HCT116 (cell line): ENCODE measurements around the gene ALDH1A2. TPM values are rescaled to one million over a fixed set of nuclear protein-coding genes. Genes with fewer than 3 reads are reported as not detected.

Experiments used
- ATAC-seq: fragments of 200-7000 bp; cut with Tn5 transposase; 2 replicates; pipeline ENCODE4 v1.9.1; 2020; ENCODE audit warnings: mild to moderate bottlenecking, moderate library complexity
- BruUV-seq: library from RNA; stranded (reverse); fragments of 400-500 nt; replicated peaks from 2 replicates; lab custom pipeline; 2021; lab: Mats Ljungman, UMichigan
- CTCF ChIA-PET: fragments of 300-600 bp; sonication (Branson Sonifier 250); formaldehyde crosslinking; loops from one replicate; lab custom pipeline; 2021; ENCODE audit warnings: antibody characterized with exemption; lab: Charles Lee
- POLR2A ChIA-PET: fragments of 300-600, 350-600 bp; sonication (Branson Sonifier 250); formaldehyde crosslinking; loops from one replicate; lab custom pipeline; 2021; ENCODE audit warnings: antibody characterized with exemption; lab: Charles Lee
- RAD21 ChIA-PET, 2 experiments: fragments of 300-600 bp; sonication (Branson Sonifier 250); formaldehyde crosslinking; loops; one replicate each; lab custom pipeline; 2023; ENCODE audit warnings: low total read pairs in 2 of 2; ENCODE audit not compliant: uncharacterized antibody in 2 of 2, unreplicated experiment in 2 of 2, low non-redundant PET in 1 of 2; lab: Charles Lee
- DNase-seq: peaks from one replicate; pipeline ENCODE4 v3.0.0-alpha.2; 2010; ENCODE audit warnings: low read depth, low spot score
- H2AFZ ChIP-seq: fragments of 200-600 bp; shearing (Covaris generic), sonication (generic); 2 replicates; pipeline ENCODE4 v1.6.1; 2017; ENCODE audit warnings: low read depth, mixed run types, mixed read lengths, antibody characterized with exemption, low read length; ENCODE audit not compliant: poor library complexity, severe bottlenecking
- H3K27ac ChIP-seq: 2 replicates; pipeline ENCODE4 v1.5.1; 2012; ENCODE audit warnings: low read depth, low read length
- H3K27me3 ChIP-seq: fragments of 200-600 bp; sonication (generic); 2 replicates; pipeline ENCODE4 v1.6.1; 2016; ENCODE audit warnings: mixed run types, low read length, mixed read lengths; ENCODE audit not compliant: insufficient read depth
- H3K36me3 ChIP-seq, 2 experiments: fragments of 200-500 bp in 1 of 2; fragments of 200-600 bp in 1 of 2; sonication (Bioruptor generic) in 1 of 2; sonication (generic) in 1 of 2; 2 replicates each; pipeline versions ENCODE4 v1.5.1 to v1.6.1; 2014 to 2016; ENCODE audit warnings: low read length in 2 of 2, inconsistent platforms in 1 of 2, mixed read lengths in 1 of 2, mixed run types in 1 of 2; ENCODE audit not compliant: insufficient read depth in 2 of 2, control insufficient read depth in 1 of 2
- H3K4me1 ChIP-seq, 2 experiments: fragments of 200-600 bp in 1 of 2; sonication (generic) in 1 of 2; 2 replicates each; pipeline versions ENCODE4 v1.5.1 to v1.6.1; 2012 to 2017; ENCODE audit warnings: low read length in 2 of 2, inconsistent platforms in 1 of 2, mild to moderate bottlenecking in 1 of 2, mixed read lengths in 1 of 2, mixed run types in 1 of 2, moderate library complexity in 1 of 2; ENCODE audit not compliant: insufficient read depth in 2 of 2, control insufficient read depth in 1 of 2
- H3K4me2 ChIP-seq: fragments of 200-600 bp; sonication (generic); 2 replicates; pipeline ENCODE4 v1.6.1; 2017; ENCODE audit warnings: mixed run types, low read length, mixed read lengths
- H3K4me3 ChIP-seq, 2 experiments: fragments of 200-600 bp in 1 of 2; sonication (generic) in 1 of 2; replicated peaks in 1 of 2; 2 replicates each; pipeline ENCODE4 v1.5.1; 2011 to 2016; ENCODE audit warnings: low read length in 2 of 2, control low read depth in 1 of 2, low read depth in 1 of 2, mild to moderate bottlenecking in 1 of 2, mixed read lengths in 1 of 2, mixed run types in 1 of 2
- H3K79me2 ChIP-seq: fragments of 200-600 bp; sonication (generic); 2 replicates; pipeline ENCODE4 v1.6.1; 2017; ENCODE audit warnings: mild to moderate bottlenecking, mixed run types, low read length, moderate library complexity, mixed read lengths; ENCODE audit not compliant: insufficient read depth
- H3K9ac ChIP-seq: fragments of 200-600 bp; sonication (generic); 2 replicates; pipeline ENCODE4 v1.6.1; 2016; ENCODE audit warnings: low read length, mixed read lengths
- H3K9me2 ChIP-seq: fragments of 200-600 bp; sonication (generic), shearing (Covaris generic); 2 replicates; pipeline ENCODE4 v1.6.1; 2017; ENCODE audit warnings: mixed run types, mild to moderate bottlenecking, moderate library complexity; ENCODE audit not compliant: insufficient read depth
- H3K9me3 ChIP-seq, 2 experiments: fragments of 200-500 bp in 1 of 2; fragments of 200-600 bp in 1 of 2; sonication (Bioruptor generic) in 1 of 2; sonication (generic) in 1 of 2; 2 replicates each; pipeline ENCODE4 v1.6.1; 2014 to 2017; ENCODE audit warnings: low read length in 2 of 2, mixed read lengths in 2 of 2, inconsistent platforms in 1 of 2, low read depth in 1 of 2, mild to moderate bottlenecking in 1 of 2, mixed run types in 1 of 2, moderate library complexity in 1 of 2; ENCODE audit not compliant: control insufficient read depth in 1 of 2, insufficient read depth in 1 of 2
- H4K20me1 ChIP-seq: fragments of 200-600 bp; sonication (generic), shearing (Covaris generic); 2 replicates; pipeline ENCODE4 v1.6.1; 2017; ENCODE audit warnings: mixed run types, mild to moderate bottlenecking, moderate library complexity; ENCODE audit not compliant: insufficient read depth
- CBX3 ChIP-seq: IDR thresholded peaks from 2 replicates; pipeline ENCODE4 v1.6.1; 2012; ENCODE audit warnings: low read depth
- CEBPB ChIP-seq: IDR thresholded peaks from 2 replicates; pipeline ENCODE4 v1.6.1; 2012; ENCODE audit warnings: low read depth
- EGR1 ChIP-seq: IDR thresholded peaks from 2 replicates; pipeline ENCODE4 v1.6.1; 2012; ENCODE audit warnings: low read depth
- ELF1 ChIP-seq: IDR thresholded peaks from 2 replicates; pipeline ENCODE4 v1.6.1; 2012; ENCODE audit warnings: low read depth, borderline replicate concordance
- EZH2phosphoT487 ChIP-seq: fragments of 200-600 bp; IDR thresholded peaks from 2 replicates; pipeline ENCODE4 v1.6.1; 2018; ENCODE audit warnings: antibody characterized with exemption, borderline replicate concordance
- JUND ChIP-seq: IDR thresholded peaks from 2 replicates; pipeline ENCODE4 v1.6.1; 2012
- POLR2A ChIP-seq: IDR thresholded peaks from 2 replicates; pipeline ENCODE4 v1.7.0; 2011; ENCODE audit warnings: borderline replicate concordance; ENCODE audit not compliant: insufficient read depth, insufficient read length; ENCODE audit errors: extremely low read depth
- POLR2AphosphoS5 ChIP-seq: IDR thresholded peaks from 2 replicates; pipeline ENCODE4 v1.6.1; 2011; ENCODE audit warnings: mild to moderate bottlenecking, low read depth, low read length, moderate library complexity
- SIN3A ChIP-seq: IDR thresholded peaks from 2 replicates; pipeline ENCODE4 v1.6.1; 2012; ENCODE audit warnings: low read depth
- SP1 ChIP-seq: IDR thresholded peaks from 2 replicates; pipeline ENCODE4 v1.6.1; 2012; ENCODE audit warnings: low read depth
- SRF ChIP-seq: IDR thresholded peaks from 2 replicates; pipeline ENCODE4 v1.6.1; 2012; ENCODE audit warnings: low read depth
- TCF7L2 ChIP-seq: IDR thresholded peaks from 2 replicates; pipeline ENCODE4 v1.7.0; 2011; ENCODE audit warnings: borderline replicate concordance, inconsistent platforms; ENCODE audit not compliant: insufficient read depth, insufficient read length; ENCODE audit errors: extremely low read depth
- ZBTB33 ChIP-seq: IDR thresholded peaks from 2 replicates; pipeline ENCODE4 v1.6.1; 2011; ENCODE audit warnings: mild to moderate bottlenecking, low read length, moderate library complexity; ENCODE audit not compliant: insufficient replicate concordance; ENCODE audit errors: extremely low read depth
- ZFX ChIP-seq: fragments of 450-650 bp; IDR thresholded peaks from 2 replicates; pipeline ENCODE4 v1.6.1; 2017
- ZNF274 ChIP-seq: fragments of 200-500 bp; sonication (Bioruptor generic); IDR thresholded peaks from 2 replicates; pipeline ENCODE4 v1.6.1; 2014; ENCODE audit warnings: mild to moderate bottlenecking, low read depth, low read length, inconsistent platforms
- intact Hi-C: fragments of 100-400 bp; cut with micrococcal nuclease; formaldehyde crosslinking; loops from 2 replicates; pipeline ENCODE4 v1.10.0; 2022
- total RNA-seq: library from RNA; stranded (reverse); gene quantifications from one replicate; pipeline ENCODE4 v1.2.1, GENCODE V29; 2021; ENCODE audit not compliant: unreplicated experiment
- TF ChIP-seq, protein P1 (sequence below): IDR thresholded peaks from 2 replicates; pipeline ENCODE4 v1.6.1; 2012; ENCODE audit warnings: low read depth
- TF ChIP-seq, protein P2 (sequence below): IDR thresholded peaks from 2 replicates; pipeline ENCODE4 v1.6.1; 2012
- TF ChIP-seq, protein P3 (sequence below): IDR thresholded peaks from 2 replicates; pipeline ENCODE4 v1.6.1; 2012

Gene ALDH1A2
- total RNA-seq, 1 experiment from 2014 or later = 1.7 TPM

GRCh38 chr15:58040150-58040549 lies 25.4 kb downstream of the ALDH1A2 start:
- CTCF ChIA-PET = no interaction called here
- RAD21 ChIA-PET = no interaction called here
- DNase-seq = no peak
- no peak for TF ChIP-seq EZH2phosphoT487
- TF ChIP-seq, protein P1, sequence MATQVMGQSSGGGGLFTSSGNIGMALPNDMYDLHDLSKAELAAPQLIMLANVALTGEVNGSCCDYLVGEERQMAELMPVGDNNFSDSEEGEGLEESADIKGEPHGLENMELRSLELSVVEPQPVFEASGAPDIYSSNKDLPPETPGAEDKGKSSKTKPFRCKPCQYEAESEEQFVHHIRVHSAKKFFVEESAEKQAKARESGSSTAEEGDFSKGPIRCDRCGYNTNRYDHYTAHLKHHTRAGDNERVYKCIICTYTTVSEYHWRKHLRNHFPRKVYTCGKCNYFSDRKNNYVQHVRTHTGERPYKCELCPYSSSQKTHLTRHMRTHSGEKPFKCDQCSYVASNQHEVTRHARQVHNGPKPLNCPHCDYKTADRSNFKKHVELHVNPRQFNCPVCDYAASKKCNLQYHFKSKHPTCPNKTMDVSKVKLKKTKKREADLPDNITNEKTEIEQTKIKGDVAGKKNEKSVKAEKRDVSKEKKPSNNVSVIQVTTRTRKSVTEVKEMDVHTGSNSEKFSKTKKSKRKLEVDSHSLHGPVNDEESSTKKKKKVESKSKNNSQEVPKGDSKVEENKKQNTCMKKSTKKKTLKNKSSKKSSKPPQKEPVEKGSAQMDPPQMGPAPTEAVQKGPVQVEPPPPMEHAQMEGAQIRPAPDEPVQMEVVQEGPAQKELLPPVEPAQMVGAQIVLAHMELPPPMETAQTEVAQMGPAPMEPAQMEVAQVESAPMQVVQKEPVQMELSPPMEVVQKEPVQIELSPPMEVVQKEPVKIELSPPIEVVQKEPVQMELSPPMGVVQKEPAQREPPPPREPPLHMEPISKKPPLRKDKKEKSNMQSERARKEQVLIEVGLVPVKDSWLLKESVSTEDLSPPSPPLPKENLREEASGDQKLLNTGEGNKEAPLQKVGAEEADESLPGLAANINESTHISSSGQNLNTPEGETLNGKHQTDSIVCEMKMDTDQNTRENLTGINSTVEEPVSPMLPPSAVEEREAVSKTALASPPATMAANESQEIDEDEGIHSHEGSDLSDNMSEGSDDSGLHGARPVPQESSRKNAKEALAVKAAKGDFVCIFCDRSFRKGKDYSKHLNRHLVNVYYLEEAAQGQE = no peak
- no peak for TF ChIP-seq EGR1
- TF ChIP-seq SIN3A = no peak
- no peak for TF ChIP-seq CEBPB
- TF ChIP-seq, protein P2, sequence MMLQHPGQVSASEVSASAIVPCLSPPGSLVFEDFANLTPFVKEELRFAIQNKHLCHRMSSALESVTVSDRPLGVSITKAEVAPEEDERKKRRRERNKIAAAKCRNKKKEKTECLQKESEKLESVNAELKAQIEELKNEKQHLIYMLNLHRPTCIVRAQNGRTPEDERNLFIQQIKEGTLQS = no peak
- no peak for TF ChIP-seq TCF7L2
- no peak for TF ChIP-seq ELF1
- TF ChIP-seq, protein P3, sequence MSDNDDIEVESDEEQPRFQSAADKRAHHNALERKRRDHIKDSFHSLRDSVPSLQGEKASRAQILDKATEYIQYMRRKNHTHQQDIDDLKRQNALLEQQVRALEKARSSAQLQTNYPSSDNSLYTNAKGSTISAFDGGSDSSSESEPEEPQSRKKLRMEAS = no peak
- TF ChIP-seq JUND = no peak
- no peak for TF ChIP-seq SRF
- TF ChIP-seq POLR2AphosphoS5 = no peak
- no peak for TF ChIP-seq ZNF274
- TF ChIP-seq SP1 = no peak
- no peak for TF ChIP-seq ZBTB33
- TF ChIP-seq ZFX = no peak
- no peak for TF ChIP-seq CBX3
- TF ChIP-seq POLR2A = no peak
- H2AFZ ChIP-seq = no peak overlapping the region
- POLR2A ChIA-PET = no interaction called here
- no peak overlapping the region for H3K4me3 ChIP-seq
- H3K9ac ChIP-seq = no peak overlapping the region
- no peak overlapping the region for H3K4me2 ChIP-seq
- H3K9me3 ChIP-seq = no peaks in the 10 kb centered on the region
- H3K79me2 ChIP-seq = no peaks in the 10 kb centered on the region
- no peaks in the 10 kb centered on the region for H3K9me2 ChIP-seq
- H4K20me1 ChIP-seq = no peaks in the 10 kb centered on the region
- H3K4me1 ChIP-seq = no peaks in the 10 kb centered on the region
- no peaks in the 10 kb centered on the region for H3K36me3 ChIP-seq
- intact Hi-C loops = no loop called here
- H3K27me3 ChIP-seq = no peaks in the 10 kb centered on the region
- BruUV-seq = no TSS peak
- H3K27ac ChIP-seq = no peak overlapping the region
- ATAC-seq = no peak
